ENCODE results near the gene CNTN4. TPM values are rescaled to one million over a fixed set of nuclear protein-coding genes. Genes with fewer than 3 reads are reported as not detected.

The CNTN4 gene
- polyA plus RNA-seq, 1 donor (not counting 4 experiments of a cell fraction or from before 2014, with no cell fraction given) = not detected

GRCh38 chr3:2300938-2301337, 202.3 kb downstream of the CNTN4 start:
- H3K36me3 ChIP-seq (ENCODE audit: control insufficient read depth in 2 of 2, extremely low read depth in 1 of 2, insufficient read depth in 2 of 2, low read length in 2 of 2) = no peaks in the 10 kb centered on the region
- H3K4me1 ChIP-seq (ENCODE audit: control insufficient read depth, extremely low read depth, insufficient read depth, low read length) = no peaks in the 10 kb centered on the region
- TF ChIP-seq, protein P1, sequence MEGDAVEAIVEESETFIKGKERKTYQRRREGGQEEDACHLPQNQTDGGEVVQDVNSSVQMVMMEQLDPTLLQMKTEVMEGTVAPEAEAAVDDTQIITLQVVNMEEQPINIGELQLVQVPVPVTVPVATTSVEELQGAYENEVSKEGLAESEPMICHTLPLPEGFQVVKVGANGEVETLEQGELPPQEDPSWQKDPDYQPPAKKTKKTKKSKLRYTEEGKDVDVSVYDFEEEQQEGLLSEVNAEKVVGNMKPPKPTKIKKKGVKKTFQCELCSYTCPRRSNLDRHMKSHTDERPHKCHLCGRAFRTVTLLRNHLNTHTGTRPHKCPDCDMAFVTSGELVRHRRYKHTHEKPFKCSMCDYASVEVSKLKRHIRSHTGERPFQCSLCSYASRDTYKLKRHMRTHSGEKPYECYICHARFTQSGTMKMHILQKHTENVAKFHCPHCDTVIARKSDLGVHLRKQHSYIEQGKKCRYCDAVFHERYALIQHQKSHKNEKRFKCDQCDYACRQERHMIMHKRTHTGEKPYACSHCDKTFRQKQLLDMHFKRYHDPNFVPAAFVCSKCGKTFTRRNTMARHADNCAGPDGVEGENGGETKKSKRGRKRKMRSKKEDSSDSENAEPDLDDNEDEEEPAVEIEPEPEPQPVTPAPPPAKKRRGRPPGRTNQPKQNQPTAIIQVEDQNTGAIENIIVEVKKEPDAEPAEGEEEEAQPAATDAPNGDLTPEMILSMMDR (optimal IDR thresholded peaks at IDR 0.05 in 1 of 3, IDR thresholded peaks at IDR 0.05 in 1 of 3, conservative IDR thresholded peaks at IDR 0.05 in 1 of 3; ENCODE audit: extremely low read depth in 1 of 3, insufficient read depth in 2 of 3, low read length in 3 of 3) = no peak
- TF ChIP-seq EZH2 (IDR thresholded peaks at IDR 0.05; ENCODE audit: low read length) = no peak
- no peaks in the 10 kb centered on the region for H3K27me3 ChIP-seq (ENCODE audit: control insufficient read depth, extremely low read depth, insufficient read depth, low read length)
- H2AFZ ChIP-seq (ENCODE audit: control insufficient read depth, low read length) = no peak overlapping the region
- dilution Hi-C loops (cut with MboI; ENCODE audit: extremely low pct_ligation_motif_present, low sequenced_read_pairs) = no loop called here
- H3K9ac ChIP-seq (ENCODE audit: control insufficient read depth, extremely low read depth, insufficient read depth, low read length) = no peak overlapping the region
- H3K9me1 ChIP-seq (ENCODE audit: control insufficient read depth, extremely low read depth, insufficient read depth, low read length) = no peaks in the 10 kb centered on the region
- H3K27ac ChIP-seq (ENCODE audit: control insufficient read depth, insufficient read depth, low read length) = no peak overlapping the region
- DNase-seq (ENCODE audit: low read depth, low spot score) = no peak
- no peaks in the 10 kb centered on the region for H3K79me2 ChIP-seq (ENCODE audit: control insufficient read depth, insufficient read depth, low read length)
- H3K9me3 ChIP-seq (ENCODE audit: control insufficient read depth, low read depth, low read length) = no peaks in the 10 kb centered on the region
- H3K4me3 ChIP-seq (ENCODE audit: control insufficient read depth in 2 of 3, extremely low read depth in 1 of 3, insufficient read depth in 2 of 3, low read depth in 1 of 3, low read length in 3 of 3) = no peak overlapping the region
- H3K4me2 ChIP-seq (ENCODE audit: control insufficient read depth, extremely low read depth, insufficient read depth, low read depth, low read length) = no peak overlapping the region
- no peak for FAIRE-seq
- H4K20me1 ChIP-seq (ENCODE audit: control insufficient read depth, extremely low read depth, insufficient read depth, low read length) = no peaks in the 10 kb centered on the region

DNA sequence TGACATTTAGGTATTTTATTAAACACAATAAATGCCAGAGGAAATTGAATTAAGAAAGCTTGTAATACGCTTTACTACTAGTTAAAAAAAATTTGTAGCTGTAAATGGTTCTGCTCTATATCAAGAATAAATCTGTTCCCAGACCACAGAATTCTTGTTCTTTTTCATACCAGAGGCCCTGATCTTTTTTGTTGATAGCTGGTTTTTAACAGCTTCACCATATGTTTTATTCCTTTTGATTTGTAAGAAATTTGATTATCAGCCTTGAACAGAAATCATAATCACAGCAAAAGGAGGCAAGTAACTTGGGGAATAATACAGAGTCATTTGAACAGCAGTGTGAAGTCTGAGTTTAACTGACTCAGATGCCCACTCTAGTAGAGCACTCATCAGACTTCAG, 202.7 kb downstream of the CNTN4 start:
- H3K9ac ChIP-seq (ENCODE audit: control insufficient read depth, extremely low read depth, insufficient read depth, low read length) = no peak overlapping the region
- FAIRE-seq = no peak
- TF ChIP-seq EZH2 (IDR thresholded peaks at IDR 0.05; ENCODE audit: low read length) = no peak
- TF ChIP-seq, protein P1 (optimal IDR thresholded peaks at IDR 0.05 in 1 of 3, IDR thresholded peaks at IDR 0.05 in 1 of 3, conservative IDR thresholded peaks at IDR 0.05 in 1 of 3; ENCODE audit: extremely low read depth in 1 of 3, insufficient read depth in 2 of 3, low read length in 3 of 3) = no peak

More for the DNA sequence above, 202.7 kb downstream of the CNTN4 start:
- Histone ChIP-seq H3K4me2 (ENCODE audit: control insufficient read depth, extremely low read depth, insufficient read depth, low read depth, low read length) (no peak overlapping the region), H3K36me3 (ENCODE audit: control insufficient read depth in 2 of 2, extremely low read depth in 1 of 2, insufficient read depth in 2 of 2, low read length in 2 of 2) (no peaks in the 10 kb centered on the region), H3K4me3 (ENCODE audit: control insufficient read depth in 2 of 3, extremely low read depth in 1 of 3, insufficient read depth in 2 of 3, low read depth in 1 of 3, low read length in 3 of 3) (no peak overlapping the region), H3K27ac (ENCODE audit: control insufficient read depth, insufficient read depth, low read length) (no peak overlapping the region), H3K9me1 (ENCODE audit: control insufficient read depth, extremely low read depth, insufficient read depth, low read length) (no peaks in the 10 kb centered on the region), H3K9me3 (ENCODE audit: control insufficient read depth, low read depth, low read length) (no peaks in the 10 kb centered on the region), H4K20me1 (ENCODE audit: control insufficient read depth, extremely low read depth, insufficient read depth, low read length) (no peaks in the 10 kb centered on the region), H3K79me2 (ENCODE audit: control insufficient read depth, insufficient read depth, low read length) (no peaks in the 10 kb centered on the region), H2AFZ (ENCODE audit: control insufficient read depth, low read length) (no peak overlapping the region), H3K4me1 (ENCODE audit: control insufficient read depth, extremely low read depth, insufficient read depth, low read length) (no peaks in the 10 kb centered on the region), H3K27me3 (ENCODE audit: control insufficient read depth, extremely low read depth, insufficient read depth, low read length) (no peaks in the 10 kb centered on the region)
- no peak for DNase-seq (ENCODE audit: low read depth, low spot score)
- dilution Hi-C loops (cut with MboI; ENCODE audit: extremely low pct_ligation_motif_present, low sequenced_read_pairs) = no loop called here

Measured in keratinocyte (primary cell).